ENCODE data around the gene MT1F.
"Not testable (repeated sequence)": the region's sequence is repeated elsewhere in the genome, so short reads cannot be mapped to it uniquely, and the experiment has no call there.

The MT1F gene

DNA sequence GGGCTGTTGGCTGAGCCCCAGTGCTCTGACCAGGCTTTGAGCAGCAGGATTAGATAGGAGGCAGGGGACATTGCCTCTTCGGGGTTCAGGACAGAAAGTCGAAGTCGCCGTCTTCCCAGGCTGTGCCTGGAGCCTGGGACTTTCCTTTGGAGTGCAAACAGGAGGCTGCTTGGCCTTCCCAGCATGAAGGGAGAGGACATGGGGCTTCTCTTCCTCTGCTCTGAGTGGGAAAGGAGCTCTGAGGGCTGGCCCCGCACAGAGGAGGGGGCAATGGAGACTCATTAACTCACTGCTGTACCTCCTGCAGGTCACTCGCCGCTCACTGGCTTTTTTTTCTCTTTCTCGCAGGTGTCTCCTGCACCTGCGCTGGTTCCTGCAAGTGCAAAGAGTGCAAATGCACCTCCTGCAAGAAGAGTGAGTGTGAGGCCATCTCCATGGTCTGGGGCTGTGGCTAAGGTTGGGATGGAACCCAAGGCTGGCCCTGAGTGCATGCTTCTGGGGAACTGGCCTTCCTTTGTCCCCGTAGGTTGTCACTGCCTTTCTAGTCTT lies 642 bp downstream of the MT1F start:
- Histone ChIP-seq H3K4me3 (peak overlapping the region; percentile 72), H3K9ac (peak overlapping the region; percentile 35; the same call in 1 of the 2 replicates), H3K9me3 (no peaks in the 10 kb centered on the region), H3K27me3 (peaks cover 70% of the 10 kb centered on the region), H4K20me1 (no peaks in the 10 kb centered on the region; the same call in 1 of the 2 replicates), H3K36me3 (no peaks in the 10 kb centered on the region), H3K4me1 (peaks cover 31% of the 10 kb centered on the region), H3K4me2 (peak overlapping the region; percentile 93), H3K27ac (no peak overlapping the region)
- TF ChIP-seq Cebpa-rat (IDR thresholded peaks at IDR 0.05) = no peak

DNA sequence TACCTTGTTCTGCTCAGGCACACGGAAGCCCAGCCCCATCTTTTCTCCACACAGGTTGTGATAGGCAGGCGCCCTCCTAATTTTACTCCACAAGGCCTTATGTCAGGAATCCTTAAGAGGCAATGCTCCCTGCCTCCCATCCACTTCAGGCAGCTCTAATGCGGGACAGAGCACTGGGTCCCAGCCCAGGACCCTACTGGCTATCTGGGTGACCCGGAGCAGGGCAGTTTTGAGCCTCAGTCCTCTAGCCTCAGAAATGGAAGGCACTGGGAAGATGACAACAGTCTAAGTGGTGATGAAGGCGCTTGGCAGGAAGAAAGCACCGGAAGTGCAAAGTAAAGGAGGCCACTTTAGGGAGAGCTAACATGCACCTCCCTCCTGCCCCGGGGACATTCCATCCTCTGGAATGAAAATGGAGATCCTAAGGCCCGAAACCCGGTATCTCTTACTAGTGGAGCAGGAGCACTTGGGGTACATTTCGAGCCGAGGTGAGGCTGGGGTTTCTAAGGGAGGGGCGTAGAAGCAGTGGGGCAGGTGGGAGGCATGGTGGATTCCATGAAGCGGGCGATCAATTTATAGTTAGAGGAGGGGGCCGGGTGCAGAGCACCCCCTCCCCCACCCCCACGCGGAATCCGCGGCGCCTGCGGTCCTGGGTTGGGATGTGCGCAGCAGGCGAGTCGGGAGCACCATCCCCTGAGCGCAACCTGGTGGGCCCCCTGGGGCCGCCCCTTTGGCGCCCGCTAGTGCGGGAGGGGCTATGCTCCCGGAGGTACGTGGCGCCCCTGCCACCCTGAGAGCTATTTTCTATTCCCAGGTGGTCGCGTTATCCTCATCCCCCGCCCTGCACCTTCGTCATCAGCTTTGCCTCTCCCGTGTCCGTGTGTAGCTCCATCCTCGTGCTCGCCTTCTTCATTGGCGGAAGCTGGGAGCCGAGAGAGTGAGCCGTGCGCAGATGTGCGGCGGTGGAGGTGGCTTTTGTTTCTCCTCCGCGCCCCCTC lies 4.9 kb downstream of the MT1F start:
- Histone ChIP-seq H3K4me3 (peak overlapping the region; percentile 51), H3K9me3 (no peaks in the 10 kb centered on the region), H3K27ac (no peak overlapping the region), H3K4me2 (peak overlapping the region; percentile 61), H3K4me1 (peaks cover 28% of the 10 kb centered on the region), H4K20me1 (peaks cover 7% of the 10 kb centered on the region), H3K27me3 (peaks cover 100% of the 10 kb centered on the region), H3K9ac (no peak overlapping the region), H3K36me3 (no peaks in the 10 kb centered on the region)
- TF ChIP-seq Cebpa-rat (IDR thresholded peaks at IDR 0.05) = no peak

DNA sequence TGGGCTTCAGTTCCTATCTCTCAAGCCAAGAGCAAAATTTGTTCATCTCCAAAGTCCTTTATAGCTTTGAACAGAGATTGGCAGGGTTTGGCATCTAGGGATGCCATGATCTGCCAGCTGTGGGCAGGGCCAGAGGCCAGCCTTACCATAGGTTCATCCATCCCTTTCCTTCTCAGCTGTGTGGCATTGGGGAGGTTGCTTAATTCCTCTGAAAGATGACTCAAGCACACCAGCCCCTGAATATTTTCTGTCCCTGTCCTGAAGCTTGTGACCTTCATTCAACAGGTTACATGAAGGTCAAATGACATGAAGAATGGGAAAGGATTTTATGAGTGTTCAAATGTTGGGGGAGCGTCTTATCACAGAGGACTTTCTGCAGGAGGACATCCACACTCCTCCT lies 6.7 kb downstream of the MT1F start:
- H3K27me3 ChIP-seq = peaks cover 100% of the 10 kb centered on the region
- TF ChIP-seq Cebpa-rat (IDR thresholded peaks at IDR 0.05) = no peak
- no peak overlapping the region for H3K4me2 ChIP-seq
- peaks cover 32% of the 10 kb centered on the region for H3K4me1 ChIP-seq
- H3K36me3 ChIP-seq = no peaks in the 10 kb centered on the region
- H3K4me3 ChIP-seq = no peak overlapping the region
- H3K9ac ChIP-seq = no peak overlapping the region
- peaks cover 26% of the 10 kb centered on the region for H4K20me1 ChIP-seq
- no peak overlapping the region for H3K27ac ChIP-seq
- H3K9me3 ChIP-seq = no peaks in the 10 kb centered on the region

- H3K27ac ChIP-seq, H3K9ac ChIP-seq, H3K9me3 ChIP-seq, H3K36me3 ChIP-seq, H3K4me3 ChIP-seq, H3K4me2 ChIP-seq: not testable (repeated sequence)
- Histone ChIP-seq H3K4me1 (peaks cover 40% of the 10 kb centered on the region), H4K20me1 (peaks cover 36% of the 10 kb centered on the region), H3K27me3 (peaks cover 100% of the 10 kb centered on the region)
Observed at GRCh38 chr16:56665286-56666261, 7.8 kb downstream of the MT1F start.

- H3K4me2 ChIP-seq = peak within 1 kb of the TSS; percentile 76
- peaks cover 100% of the 10 kb centered on the region for H3K27me3 ChIP-seq
- peaks cover 44% of the 10 kb centered on the region for H3K4me1 ChIP-seq
- H3K27ac ChIP-seq = no peak within 1 kb of the TSS
- H3K9me3 ChIP-seq = no peaks in the 10 kb centered on the region
- no peak within 1 kb of the TSS for H3K9ac ChIP-seq
- H3K4me3 ChIP-seq = peak within 1 kb of the TSS; percentile 34
- no peak for TF ChIP-seq Cebpa-rat (IDR thresholded peaks at IDR 0.05)
- H4K20me1 ChIP-seq = peaks cover 39% of the 10 kb centered on the region
- no peaks in the 10 kb centered on the region for H3K36me3 ChIP-seq
Observed at GRCh38 chr16:56667581-56668571, 10.1 kb downstream of the MT1F start, which contains the start of gene MT1G. TSS of gene MT1G (minus strand) at chr16:56668065. CDS start at chr16:56667993, 72 bp downstream.

- Histone ChIP-seq H3K4me2 (peak within 1 kb of the TSS; percentile 51), H3K9me3 (no peaks in the 10 kb centered on the region), H3K27me3 (peaks cover 92% of the 10 kb centered on the region), H3K4me3 (peak within 1 kb of the TSS; percentile 28; the same call in 1 of the 2 replicates), H3K36me3 (no peaks in the 10 kb centered on the region), H3K27ac (no peak within 1 kb of the TSS), H4K20me1 (peaks cover 39% of the 10 kb centered on the region), H3K4me1 (peaks cover 55% of the 10 kb centered on the region), H3K9ac (no peak within 1 kb of the TSS)
- TF ChIP-seq Cebpa-rat (IDR thresholded peaks at IDR 0.05) = no peak
Observed at GRCh38 chr16:56669005-56669839, 11.5 kb downstream of the MT1F start, which contains the start of gene MT1H. TSS of gene MT1H (plus strand) at chr16:56669814. CDS start at chr16:56669885, 71 bp downstream.

DNA sequence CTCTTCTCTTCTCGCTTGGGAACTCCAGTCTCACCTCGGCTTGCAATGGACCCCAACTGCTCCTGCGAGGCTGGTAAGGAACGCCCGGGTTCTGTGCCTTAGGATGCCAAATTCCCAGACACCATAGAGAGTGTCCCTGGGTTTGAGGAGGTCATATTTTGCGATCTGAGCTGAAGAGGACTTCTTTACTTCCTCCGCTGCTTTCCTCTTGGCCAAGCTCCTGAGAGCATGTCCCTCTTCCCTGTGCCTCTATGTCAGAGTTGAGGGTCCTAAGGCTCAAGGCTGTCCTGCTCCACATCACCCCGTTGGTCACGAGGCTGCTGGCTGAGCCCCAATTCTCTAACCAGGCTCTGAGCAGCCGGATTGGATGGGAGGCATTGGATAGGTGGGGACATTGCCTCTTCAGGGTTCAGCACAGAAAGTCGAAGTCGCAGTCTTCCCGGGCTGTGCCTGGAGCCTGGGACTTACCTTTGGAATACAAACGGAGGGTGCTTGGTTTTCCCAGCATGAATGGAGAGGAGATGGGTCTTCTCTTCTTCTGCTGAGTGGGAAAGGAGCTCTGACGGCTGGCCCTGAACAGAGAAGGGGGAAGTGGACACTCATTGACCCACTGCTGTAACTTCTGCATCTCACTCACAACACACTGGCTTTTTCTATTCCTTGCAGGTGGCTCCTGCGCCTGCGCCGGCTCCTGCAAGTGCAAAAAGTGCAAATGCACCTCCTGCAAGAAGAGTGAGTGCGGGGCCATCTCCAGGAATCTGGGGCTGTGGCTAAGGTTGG lies 12.3 kb downstream of the MT1F start:
- no peak overlapping the region for H3K9ac ChIP-seq
- peak overlapping the region; percentile 28; the same call in 1 of the 2 replicates for H3K4me3 ChIP-seq
- peaks cover 61% of the 10 kb centered on the region for H3K4me1 ChIP-seq
- H4K20me1 ChIP-seq = peaks cover 39% of the 10 kb centered on the region
- no peak for TF ChIP-seq Cebpa-rat (IDR thresholded peaks at IDR 0.05)
- no peaks in the 10 kb centered on the region for H3K36me3 ChIP-seq
- peaks cover 87% of the 10 kb centered on the region for H3K27me3 ChIP-seq
- H3K4me2 ChIP-seq = peak overlapping the region; percentile 51
- no peak overlapping the region for H3K27ac ChIP-seq
- no peaks in the 10 kb centered on the region for H3K9me3 ChIP-seq

Data from BLaER1 (cell line).